Effector memory CD8-positive, alpha-beta T cell (primary cell): Measurements from ENCODE around the gene CASP6.
A peak's percentile ranks its signal among the peaks of the same experiment; 100 is the strongest.
"Not testable (repeated sequence)": the region's sequence is repeated elsewhere in the genome, so short reads cannot be mapped to it uniquely, and the experiment has no call there.

Experiments
- ATAC-seq: fragments of 150-1000 bp; cut with Tn5 transposase; replicated peaks from 2 replicates; pipeline ENCODE4 v1.10.0; 2021; ENCODE audit warnings: mild to moderate bottlenecking, moderate library complexity
- DNase-seq, 3 experiments: peaks; one replicate each; pipeline ENCODE4 v3.0.0; 2021
- H3K27ac Mint-ChIP-seq, 2 donors: one replicate each; pipeline ENCODE4 v1.8.0; 2022; ENCODE audit warnings: mild to moderate bottlenecking in 2 of 2, mixed read lengths in 2 of 2, moderate library complexity in 2 of 2
- H3K27me3 Mint-ChIP-seq, 2 donors: one replicate each; pipeline ENCODE4 v1.8.0; 2022; ENCODE audit warnings: mixed read lengths in 2 of 2
- H3K36me3 Mint-ChIP-seq: one replicate; pipeline ENCODE4 v1.8.0; 2022; ENCODE audit warnings: mild to moderate bottlenecking, moderate library complexity, mixed read lengths; ENCODE audit not compliant: insufficient read depth
- H3K4me1 Mint-ChIP-seq, 2 donors: one replicate each; pipeline ENCODE4 v1.8.0; 2022; ENCODE audit warnings: low read depth in 2 of 2, mixed read lengths in 2 of 2
- H3K4me3 Mint-ChIP-seq, 2 donors: one replicate each; pipeline ENCODE4 v1.8.0; 2022; ENCODE audit warnings: mild to moderate bottlenecking in 2 of 2, mixed read lengths in 2 of 2, moderate library complexity in 2 of 2
- H3K9me3 Mint-ChIP-seq, 2 donors: one replicate each; pipeline ENCODE4 v1.8.0; 2022; ENCODE audit warnings: mixed read lengths in 2 of 2

Gene CASP6

DNA sequence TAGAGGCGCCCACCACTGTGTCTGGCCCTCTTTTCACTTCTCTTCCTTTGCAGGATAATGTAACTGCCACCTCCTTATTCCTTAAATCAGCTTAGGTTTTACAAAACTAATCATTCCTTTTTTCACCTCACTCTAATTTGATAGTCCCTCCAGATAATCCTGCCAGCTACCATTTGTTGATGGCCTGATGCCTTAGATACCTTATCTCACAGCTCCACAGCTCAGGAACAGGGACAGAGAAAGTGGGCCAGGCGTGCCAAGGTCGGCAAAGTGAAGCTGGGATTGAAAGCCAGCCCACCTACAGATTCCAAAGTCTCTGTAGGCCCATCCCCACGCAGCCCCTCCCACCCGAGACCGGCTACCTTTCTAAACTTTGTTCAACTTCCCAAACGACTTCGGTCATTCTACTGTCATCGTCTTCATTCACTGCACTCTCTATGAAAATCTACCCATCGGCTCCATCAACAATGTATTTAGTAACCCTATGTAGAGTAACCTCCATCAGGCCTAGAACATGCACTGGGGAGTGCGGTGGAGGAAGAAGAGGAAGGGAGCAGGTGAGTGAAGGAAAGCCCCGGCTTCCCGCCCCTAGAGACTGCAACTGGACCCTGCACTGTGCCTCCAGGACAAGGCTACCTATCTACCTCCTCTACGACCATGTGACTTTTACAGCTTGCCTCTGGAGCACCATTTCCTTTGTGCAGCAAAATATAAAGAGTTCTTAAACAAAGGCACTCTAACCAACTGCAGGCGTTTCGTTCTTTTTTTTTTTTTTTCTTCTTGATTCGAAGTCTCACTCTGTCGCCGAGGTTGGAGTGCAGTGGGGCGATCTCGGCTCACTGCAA, 1.5 kb downstream of the CASP6 start:
- Mint-ChIP-seq H3K27me3 (no peaks in the 10 kb centered on the region), H3K4me3 (peak overlapping the region; percentile 93 to 97), H3K27ac (peak overlapping the region; percentile 91), H3K36me3 (peaks cover 12% of the 10 kb centered on the region), H3K4me1 (peaks cover 26 to 33% of the 10 kb centered on the region in 2 donors), H3K9me3 (no peaks in the 10 kb centered on the region)
- ATAC-seq (no peak), DNase-seq (no peak)

DNA sequence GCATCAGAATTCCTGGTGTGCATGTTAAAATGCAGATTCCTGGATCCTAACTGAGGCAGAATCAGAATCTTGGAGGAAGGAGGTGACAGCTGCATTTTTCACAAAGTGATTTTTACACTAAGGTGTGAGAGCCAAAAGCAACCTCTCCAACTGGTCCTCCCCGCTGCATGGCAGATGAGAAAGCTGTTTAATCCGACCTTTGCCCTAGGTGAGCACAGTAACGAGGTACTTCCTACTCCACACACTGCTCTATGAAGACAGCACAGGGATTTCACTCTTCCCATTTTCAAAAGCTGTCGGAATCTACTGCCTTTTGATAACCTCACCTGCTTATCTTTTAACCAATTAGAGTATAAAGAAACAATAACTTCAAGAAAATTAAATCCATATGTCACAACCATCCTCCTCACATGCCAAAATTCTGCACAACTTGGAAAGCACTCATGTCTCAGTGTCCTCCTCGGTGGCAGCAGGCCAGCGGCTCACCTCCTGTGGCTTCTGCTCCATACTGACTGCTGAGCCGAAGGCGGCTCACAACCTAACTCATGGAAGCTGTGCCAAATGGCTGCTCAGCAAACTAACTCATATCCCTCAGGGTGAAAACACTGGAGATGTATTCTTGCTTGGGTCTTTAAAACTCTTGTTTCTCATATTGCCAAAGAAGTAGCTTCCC, 3.6 kb downstream of the CASP6 start:
- H3K27ac Mint-ChIP-seq = peak overlapping the region; percentile 9 to 67
- H3K4me3 Mint-ChIP-seq = no peak overlapping the region
- ATAC-seq = no peak
- no peaks in the 10 kb centered on the region for H3K27me3 Mint-ChIP-seq
- peaks cover 12% of the 10 kb centered on the region for H3K36me3 Mint-ChIP-seq
- no peaks in the 10 kb centered on the region for H3K9me3 Mint-ChIP-seq
- no peak for DNase-seq
- H3K4me1 Mint-ChIP-seq = peaks cover 26 to 33% of the 10 kb centered on the region in 2 donors

DNA sequence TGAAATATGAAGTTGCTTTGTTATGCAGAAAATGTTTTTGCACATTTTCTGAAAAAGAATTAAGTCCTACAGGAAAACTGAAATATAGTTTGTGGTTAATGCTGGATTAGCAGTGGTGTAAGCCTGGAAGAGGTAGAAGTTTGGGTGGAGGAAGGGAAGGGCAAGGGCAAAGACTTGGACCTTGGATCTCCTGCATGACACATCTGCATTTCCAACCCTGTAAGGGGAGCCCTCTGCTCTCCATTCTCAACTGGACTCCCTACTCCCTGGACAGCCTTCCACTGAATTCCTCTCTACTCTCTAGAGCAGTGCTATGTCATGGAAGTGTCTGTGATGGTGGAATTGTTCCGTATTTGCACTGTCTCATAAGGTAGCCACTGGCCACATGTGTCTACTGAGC, 4.6 kb downstream of the CASP6 start:
- H3K27me3 Mint-ChIP-seq = no peaks in the 10 kb centered on the region
- peak overlapping the region in 1 of 2 donors; percentile 60 for H3K27ac Mint-ChIP-seq
- DNase-seq (no peak), ATAC-seq (no peak)
- no peaks in the 10 kb centered on the region for H3K9me3 Mint-ChIP-seq
- H3K36me3 Mint-ChIP-seq = peaks cover 15% of the 10 kb centered on the region
- no peak overlapping the region for H3K4me3 Mint-ChIP-seq
- peaks cover 25 to 29% of the 10 kb centered on the region in 2 donors for H3K4me1 Mint-ChIP-seq

DNA sequence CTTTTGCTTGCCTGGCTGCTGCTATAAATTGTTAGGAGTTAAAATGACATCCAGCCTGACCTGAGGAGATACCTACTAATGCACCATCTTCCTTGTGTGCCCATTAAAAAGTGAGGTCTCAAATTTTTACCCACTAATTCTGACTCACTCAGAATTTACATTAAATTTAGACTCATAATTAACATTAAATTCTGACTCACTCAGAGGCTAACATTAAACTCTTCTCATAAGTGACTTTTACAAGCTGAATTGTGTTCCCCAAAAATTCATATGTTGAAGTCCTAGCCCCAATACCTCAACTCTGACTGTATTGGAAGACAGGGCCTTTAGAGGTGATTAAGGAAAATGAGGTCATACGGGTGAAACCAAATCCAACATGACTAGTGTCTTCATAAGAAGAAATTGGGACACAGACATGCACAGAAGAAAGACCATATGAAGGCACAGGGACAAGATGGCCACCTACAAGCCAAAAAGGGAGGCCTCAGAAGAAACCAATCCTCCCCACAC, 11.8 kb downstream of the CASP6 start:
- peak overlapping the region in 1 of 2 donors; percentile 55 for H3K4me3 Mint-ChIP-seq
- ATAC-seq (no peak), DNase-seq (no peak)
- H3K9me3 Mint-ChIP-seq = no peaks in the 10 kb centered on the region
- no peaks in the 10 kb centered on the region for H3K27me3 Mint-ChIP-seq
- peaks cover 22 to 24% of the 10 kb centered on the region in 2 donors for H3K4me1 Mint-ChIP-seq
- peak overlapping the region; percentile 42 to 86 for H3K27ac Mint-ChIP-seq
- H3K36me3 Mint-ChIP-seq = peaks cover 20% of the 10 kb centered on the region

- Mint-ChIP-seq H3K9me3 (no peaks in the 10 kb centered on the region), H3K4me3 (peak overlapping the region; percentile 48 to 55), H3K36me3 (peaks cover 23% of the 10 kb centered on the region), H3K27me3 (no peaks in the 10 kb centered on the region), H3K4me1 (peaks cover 22 to 24% of the 10 kb centered on the region in 2 donors), H3K27ac (peak overlapping the region; percentile 42 to 86)
- peak in 2 of 3 experiments; percentile 4 to 7 for DNase-seq
- peak; percentile 97 for ATAC-seq
These were observed 12.4 kb downstream of the CASP6 start for GRCh38 chr4:109690690-109691410.

- Mint-ChIP-seq H3K36me3 (peaks cover 39% of the 10 kb centered on the region), H3K4me1 (peaks cover 0 to 14% of the 10 kb centered on the region in 2 donors), H3K27ac (peak overlapping the region; percentile 0 to 41), H3K27me3 (no peaks in the 10 kb centered on the region), H3K4me3 (no peak overlapping the region), H3K9me3 (no peaks in the 10 kb centered on the region)
- no peak for ATAC-seq
- DNase-seq = no peak
These were observed 18.5 kb downstream of the CASP6 start for GRCh38 chr4:109684727-109685126.

DNA sequence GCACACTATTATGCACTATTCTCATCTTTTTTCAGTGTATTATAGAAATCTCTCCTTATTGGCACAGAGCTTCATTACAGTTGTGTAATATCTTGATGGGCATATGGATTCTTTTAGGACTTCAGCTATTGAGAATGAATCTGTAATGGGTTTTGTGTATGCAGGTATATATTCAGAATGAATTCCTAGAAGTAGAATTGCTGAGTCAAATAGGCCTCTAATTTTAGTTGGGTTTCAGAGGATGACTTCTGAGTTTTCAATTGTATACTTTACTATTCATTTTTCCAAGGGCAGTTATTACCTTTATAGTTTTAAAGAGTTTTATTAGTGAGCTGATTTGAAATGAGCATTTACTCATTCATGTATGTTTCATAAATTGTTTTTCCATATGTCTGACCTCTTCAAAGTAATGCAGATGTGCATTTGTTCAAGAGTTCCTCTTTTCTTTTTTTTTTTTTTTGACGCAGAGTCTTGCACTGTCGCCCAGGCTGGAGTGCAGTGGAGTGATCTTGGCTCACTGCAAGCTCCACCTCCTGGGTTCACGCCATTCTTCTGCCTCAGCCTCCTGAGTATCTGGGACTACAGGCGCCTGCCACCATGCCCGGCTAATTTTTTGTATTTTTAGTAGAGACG, 19.5 kb downstream of the CASP6 start:
- peak overlapping the region; percentile 0 to 41 for H3K27ac Mint-ChIP-seq
- H3K9me3 Mint-ChIP-seq = no peaks in the 10 kb centered on the region
- H3K27me3 Mint-ChIP-seq = no peaks in the 10 kb centered on the region
- ATAC-seq = no peak
- DNase-seq = no peak
- peaks cover 2 to 14% of the 10 kb centered on the region in 2 donors for H3K4me1 Mint-ChIP-seq
- H3K4me3 Mint-ChIP-seq = no peak overlapping the region
- H3K36me3 Mint-ChIP-seq = peaks cover 38% of the 10 kb centered on the region

- H3K27me3 Mint-ChIP-seq = no peaks in the 10 kb centered on the region
- no peaks in the 10 kb centered on the region for H3K9me3 Mint-ChIP-seq
- no peak overlapping the region for H3K4me3 Mint-ChIP-seq
- ATAC-seq (no peak), DNase-seq (no peak)
- peak overlapping the region in 1 of 2 donors; percentile 39 for H3K27ac Mint-ChIP-seq
- peaks cover 2 to 14% of the 10 kb centered on the region in 2 donors for H3K4me1 Mint-ChIP-seq
- H3K36me3 Mint-ChIP-seq = peaks cover 32% of the 10 kb centered on the region
These were observed 20.4 kb downstream of the CASP6 start for GRCh38 chr4:109682875-109683274.

- peak overlapping the region in 1 of 2 donors; percentile 74 for H3K27ac Mint-ChIP-seq
- not testable (repeated sequence) for ATAC-seq, H3K4me3 Mint-ChIP-seq, DNase-seq, H3K9me3 Mint-ChIP-seq, H3K4me1 Mint-ChIP-seq, H3K27me3 Mint-ChIP-seq
- peaks cover 12% of the 10 kb centered on the region for H3K36me3 Mint-ChIP-seq
These were observed 24.3 kb downstream of the CASP6 start for GRCh38 chr4:109678925-109679324.

DNA sequence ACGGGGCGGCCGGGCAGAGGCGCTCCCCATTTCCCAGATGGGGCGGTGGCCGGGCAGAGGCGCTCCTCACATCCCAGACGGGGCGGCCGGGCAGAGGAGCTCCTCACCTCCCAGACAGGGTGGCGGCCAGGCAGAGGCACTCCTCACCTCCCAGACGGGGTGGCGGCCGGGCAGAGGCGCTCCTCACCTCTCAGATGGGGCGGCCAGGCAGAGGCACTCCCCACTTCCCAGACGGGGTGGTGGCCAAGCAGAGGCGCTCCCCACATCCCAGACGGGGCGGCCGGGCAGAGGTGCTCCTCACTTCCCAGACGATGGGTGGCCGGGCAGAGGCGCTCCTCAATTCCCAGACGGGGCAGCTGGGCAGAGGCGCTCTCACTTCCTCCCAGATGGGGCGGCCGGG, 24.8 kb downstream of the CASP6 start:
- not testable (repeated sequence) for H3K4me1 Mint-ChIP-seq

GRCh38 chr4:109676886-109677285, 26.4 kb downstream of the CASP6 start:
- no peak for ATAC-seq
- peak overlapping the region; percentile 5 to 51 for H3K27ac Mint-ChIP-seq
- no peaks in the 10 kb centered on the region for H3K27me3 Mint-ChIP-seq
- peaks cover 6% of the 10 kb centered on the region for H3K36me3 Mint-ChIP-seq
- H3K9me3 Mint-ChIP-seq = no peaks in the 10 kb centered on the region
- peaks cover 2 to 9% of the 10 kb centered on the region in 2 donors for H3K4me1 Mint-ChIP-seq
- H3K4me3 Mint-ChIP-seq = no peak overlapping the region
- DNase-seq = no peak

More for the DNA sequence above, 24.8 kb downstream of the CASP6 start:
- not testable (repeated sequence) for ATAC-seq, DNase-seq, H3K4me3 Mint-ChIP-seq, H3K27ac Mint-ChIP-seq, H3K9me3 Mint-ChIP-seq, H3K36me3 Mint-ChIP-seq, H3K27me3 Mint-ChIP-seq

GRCh38 chr4:109675843-109676242, 27.4 kb downstream of the CASP6 start:
- peak overlapping the region in 1 of 2 donors; percentile 5 for H3K27ac Mint-ChIP-seq
- H3K9me3 Mint-ChIP-seq = peaks cover 3 to 7% of the 10 kb centered on the region in 2 donors
- DNase-seq (no peak), ATAC-seq (no peak)
- H3K36me3 Mint-ChIP-seq = peaks cover 3% of the 10 kb centered on the region
- no peak overlapping the region for H3K4me3 Mint-ChIP-seq
- H3K4me1 Mint-ChIP-seq = peaks cover 3 to 13% of the 10 kb centered on the region in 2 donors
- H3K27me3 Mint-ChIP-seq = no peaks in the 10 kb centered on the region

GRCh38 chr4:109675181-109675580, 28.1 kb downstream of the CASP6 start:
- peaks cover 3 to 7% of the 10 kb centered on the region in 2 donors for H3K9me3 Mint-ChIP-seq
- H3K4me3 Mint-ChIP-seq = no peak overlapping the region
- DNase-seq = no peak
- peaks cover 3% of the 10 kb centered on the region for H3K36me3 Mint-ChIP-seq
- peaks cover 3 to 6% of the 10 kb centered on the region in 2 donors for H3K4me1 Mint-ChIP-seq
- no peak for ATAC-seq
- no peaks in the 10 kb centered on the region for H3K27me3 Mint-ChIP-seq
- peak overlapping the region in 1 of 2 donors; percentile 5 for H3K27ac Mint-ChIP-seq
